ENCODE results near the gene PSAP.
A peak's percentile ranks its signal among the peaks of the same experiment; 100 is the strongest.
"Not testable (repeated sequence)": the region's sequence is repeated elsewhere in the genome, so short reads cannot be mapped to it uniquely, and the experiment has no call there.

PSAP gene

GRCh38 chr10:71850743-71851464 is at the start of gene PSAP:
Gene PSAP (minus strand): TSS chr10:71851251. CDS start chr10:71851221, 30 bp downstream.
- peak; percentile 99 for DNase-seq (ENCODE audit: low read depth)

GRCh38 chr10:71900441-71901180 is 49.6 kb upstream of the PSAP start:
- no peak for DNase-seq (ENCODE audit: low read depth)

- no peak for DNase-seq (ENCODE audit: low read depth)
Observed at GRCh38 chr10:71899665-71900412, 48.8 kb upstream of the PSAP start.

GRCh38 chr10:71898346-71898745 is 47.3 kb upstream of the PSAP start:
- not testable (repeated sequence) for DNase-seq (ENCODE audit: low read depth)

GRCh38 chr10:71893920-71894319 is 42.9 kb upstream of the PSAP start:
- no peak for DNase-seq (ENCODE audit: low read depth)

- no peak for DNase-seq (ENCODE audit: low read depth)
Observed at GRCh38 chr10:71893258-71893815, 42.3 kb upstream of the PSAP start.

GRCh38 chr10:71891437-71891836 is 40.4 kb upstream of the PSAP start:
- no peak for DNase-seq (ENCODE audit: low read depth)

- DNase-seq (ENCODE audit: low read depth), result no peak
Observed at GRCh38 chr10:71889388-71889987, 38.4 kb upstream of the PSAP start.

- DNase-seq (ENCODE audit: low read depth), result peak; percentile 59
Observed at GRCh38 chr10:71888623-71889387, 37.8 kb upstream of the PSAP start.

- no peak for DNase-seq (ENCODE audit: low read depth)
Observed at GRCh38 chr10:71888248-71888622, 37.2 kb upstream of the PSAP start.

- DNase-seq (ENCODE audit: low read depth), result no peak
Observed at GRCh38 chr10:71887743-71888142, 36.7 kb upstream of the PSAP start.

GRCh38 chr10:71882813-71883659 is 32.0 kb upstream of the PSAP start:
- no peak for DNase-seq (ENCODE audit: low read depth)

GRCh38 chr10:71881647-71882355 is 30.8 kb upstream of the PSAP start:
- no peak for DNase-seq (ENCODE audit: low read depth)

GRCh38 chr10:71881307-71881624 is 30.2 kb upstream of the PSAP start:
- DNase-seq (ENCODE audit: low read depth), result not testable (repeated sequence)

GRCh38 chr10:71880425-71881306 is 29.6 kb upstream of the PSAP start:
- DNase-seq (ENCODE audit: low read depth), result no peak

- DNase-seq (ENCODE audit: low read depth), result no peak
Observed at GRCh38 chr10:71878327-71879034, 27.4 kb upstream of the PSAP start.

- no peak for DNase-seq (ENCODE audit: low read depth)
Observed at GRCh38 chr10:71877821-71878220, 26.8 kb upstream of the PSAP start.

- DNase-seq (ENCODE audit: low read depth), result not testable (repeated sequence)
Observed at GRCh38 chr10:71874680-71875354, 23.8 kb upstream of the PSAP start.

Data from activated T-cell treated with anti-CD3 and anti-CD28 coated beads for 48 hours (primary cell).